K562 (cell line): ENCODE results near the gene NCKAP1. TPM values are rescaled to one million over a fixed set of nuclear protein-coding genes. Genes with fewer than 3 reads are reported as not detected.

Experiments used
- ATF2 ChIP-seq: sonication (generic); formaldehyde crosslinking; IDR thresholded peaks from 2 replicates; pipeline ENCODE4 v1.8.1; 2022; ENCODE audit warnings: missing genetic modification reagents
- DPF2 ChIP-seq: fragments of 450-650 bp; IDR thresholded peaks from 2 replicates; pipeline ENCODE4 v1.6.1; 2016
- ELF4 ChIP-seq: fragments of 450-650 bp; formaldehyde crosslinking; IDR thresholded peaks from 2 replicates; pipeline ENCODE4 v1.4.0; 2022; ENCODE audit warnings: missing genetic modification characterization
- FOXK1 ChIP-seq: sonication (generic); formaldehyde crosslinking; IDR thresholded peaks from 2 replicates; pipeline ENCODE4 v1.8.0; 2022; ENCODE audit warnings: missing genetic modification reagents, mild to moderate bottlenecking, borderline replicate concordance
- FOXP4 ChIP-seq: sonication (generic); formaldehyde crosslinking; IDR thresholded peaks from 2 replicates; pipeline ENCODE4 v1.8.0; 2022; ENCODE audit warnings: mild to moderate bottlenecking, missing genetic modification reagents, borderline replicate concordance
- KDM5B ChIP-seq: fragments of 200-600 bp; sonication (generic); IDR thresholded peaks from 2 replicates; pipeline ENCODE4 v1.6.1; 2012; ENCODE audit warnings: low read depth, mild to moderate bottlenecking, moderate library complexity, low read length, control low read depth, inconsistent platforms; ENCODE audit not compliant: insufficient replicate concordance
- NEUROD1 ChIP-seq: fragments of 150-350 bp; IDR thresholded peaks from 2 replicates; pipeline ENCODE4 v1.6.1; 2014; ENCODE audit warnings: borderline replicate concordance, low read length, low read depth; ENCODE audit not compliant: partially characterized antibody
- PCBP1 ChIP-seq: fragments of 200-400 bp; formaldehyde crosslinking; IDR thresholded peaks from 2 replicates; pipeline ENCODE4 v1.6.1; 2018; ENCODE audit warnings: mild to moderate bottlenecking, low read depth, low read length; ENCODE audit not compliant: poor library complexity, severe bottlenecking
- TCF15 ChIP-seq: fragments of 250-450 bp; sonication (Bioruptor Pico); IDR thresholded peaks from 2 replicates; pipeline ENCODE4 v1.8.0; 2022; ENCODE audit warnings: moderate library complexity, mild to moderate bottlenecking, inconsistent platforms
- ZBTB43 ChIP-seq: sonication (generic); formaldehyde crosslinking; IDR thresholded peaks from 2 replicates; pipeline ENCODE4 v1.8.0; 2023; ENCODE audit warnings: mild to moderate bottlenecking, missing genetic modification reagents
- ZKSCAN1 ChIP-seq: fragments of 150-350 bp; IDR thresholded peaks from 2 replicates; pipeline ENCODE4 v1.6.1; 2016; ENCODE audit warnings: low read depth, low read length
- ZNF174 ChIP-seq: fragments of 250-450 bp; sonication (Bioruptor Pico); IDR thresholded peaks from 2 replicates; pipeline ENCODE4 v1.4.0; 2020; ENCODE audit warnings: mild to moderate bottlenecking
- ZNF277 ChIP-seq: fragments of 250-450 bp; sonication (Bioruptor Pico); IDR thresholded peaks from 2 replicates; pipeline ENCODE4 v1.8.0; 2022; ENCODE audit warnings: inconsistent platforms, mild to moderate bottlenecking, moderate library complexity, borderline replicate concordance
- ZNF586 ChIP-seq: fragments of 450-650 bp; formaldehyde crosslinking; conservative IDR thresholded peaks from 2 replicates; pipeline ENCODE4 v1.4.0; 2020; ENCODE audit warnings: mild to moderate bottlenecking, moderate library complexity
- ZNF780A ChIP-seq: fragments of 250-450 bp; sonication (Bioruptor Pico); IDR thresholded peaks from 2 replicates; pipeline ENCODE4 v1.5.0; 2021; ENCODE audit warnings: mild to moderate bottlenecking
- polyA plus RNA-seq, 8 experiments: library from polyadenylated mRNA; depleted of rRNA in 4 of 8; stranded (reverse) in 5 of 8; unstranded in 3 of 8; fragments of >200 nt; fragmentation: Nextera tagmentation in 2 of 8; fragmentation: Illumina TruSeq in 1 of 8; extraction: Ambion mirVana in 2 of 8; extraction: Trizol in 1 of 8; gene quantifications; 2 replicates each; pipeline versions ENCODE4 v1.2.1 to v1.2.3, GENCODE V29; 2011 to 2014; ENCODE audit warnings: inconsistent platforms in 1 of 8, missing spikeins in 1 of 8
- total RNA-seq, 7 experiments: library from RNA; depleted of rRNA in 6 of 7; stranded (reverse); fragments of >200 nt in 6 of 7; fragmentation: Illumina TruSeq in 2 of 7; extraction: Trizol in 2 of 7; gene quantifications; 2 replicates each; pipeline versions ENCODE4 v1.2.1 to v1.2.3, GENCODE V29; 2011 to 2021; ENCODE audit warnings: low replicate concordance in 1 of 7

NCKAP1 gene
- total and polyA plus RNA-seq, 9 of the 15 experiments (the other 6 are each of a cell fraction or from before 2014, with no cell fraction given), result 34.0 to 153 (median 88.7) TPM

GRCh38 chr2:183037553-183038340 is 510 bp downstream of the NCKAP1 start (continued):
- TF ChIP-seq DPF2 (0 out of 2 replicates have a peak, but pooled peaks have one; percentile 9), FOXK1 (CRISPR knock-in tag) (no peak), KDM5B (peak; percentile 64), ZNF780A (no peak), ZBTB43 (no peak), TCF15 (CRISPR knock-in tag) (no peak), ZNF586 (CRISPR knock-in tag) (no peak), ATF2 (CRISPR knock-in tag) (no peak), PCBP1 (peak; percentile 41), FOXP4 (CRISPR knock-in tag) (no peak), ZNF174 (no peak), NEUROD1 (no peak), ZNF277 (CRISPR knock-in tag) (no peak), ELF4 (CRISPR knock-in tag) (no peak), ZKSCAN1 (no peak)
